ENCODE measurements around the gene PGC. TPM values are rescaled to one million over a fixed set of nuclear protein-coding genes. Genes with fewer than 3 reads are reported as not detected.
A peak's percentile ranks its signal among the peaks of the same experiment; 100 is the strongest.

The PGC gene
- total RNA-seq, 4 donors from 2014 or later, result 1.5 TPM; not detected in 3

- H3K4me3 ChIP-seq, result peak within 1 kb of the TSS; percentile 67 to 91 (median 84)
- intact Hi-C loops (cut with DNase I; ENCODE audit: low total_unique reads), result loop anchor here (5.0 kb wide), 1 partner anchor 267 kb away; no protein-coding TSS in a partner anchor
- TF ChIP-seq POLR2AphosphoS5 (IDR thresholded peaks at IDR 0.05), result peak in 1 of 3 donors; percentile 44
- no peak for TF ChIP-seq CTCF (IDR thresholded peaks at IDR 0.05)
- in situ Hi-C loops (cut with MboI; ENCODE audit: low pct_ligation_motif_present in 1 of 4, low pct_unique_long_range_greater_than_20kb in 1 of 4, low sequenced_read_pairs in 3 of 4), result loop anchor here in 3 of 4 donors (5.0 to 25.0 kb wide), 3 partner anchors 132 to 267 kb away; partner anchors contain the start of genes BYSL (in 1 of the 3) and MED20 (in 1 of the 3)
- no peaks in the 10 kb centered on the region for H3K9me3 ChIP-seq
- no peaks in the 10 kb centered on the region for H3K27me3 ChIP-seq
- WGBS, 2 donors (ENCODE audit: low coverage in 1 of 2), result 3% methylated on average over 23 of the region's 36 CpGs; no CpG with 5 or more reads in 1 of the 2 donors
- H3K4me1 ChIP-seq, result peaks cover 14 to 28% (median 25%) of the 10 kb centered on the region in 4 donors
- DNase-seq, result peak; percentile 59
- H3K27ac ChIP-seq, result peak within 1 kb of the TSS; percentile 88 to 96 (median 92)
- H3K36me3 ChIP-seq, result no peaks in the 10 kb centered on the region
Measured at GRCh38 chr6:41780551-41781365, 33.6 kb upstream of the PGC start, which contains the start of gene PRICKLE4. TSS of gene PRICKLE4 (plus strand) at chr6:41780782. CDS start at chr6:41783474, 2,692 bp downstream.

- intact Hi-C loops (cut with DNase I; ENCODE audit: low total_unique reads) (loop anchor here (5.0 kb wide), 2 partner anchors 263 to 267 kb away; no protein-coding TSS in a partner anchor), in situ Hi-C loops (cut with MboI; ENCODE audit: low pct_ligation_motif_present in 1 of 4, low pct_unique_long_range_greater_than_20kb in 1 of 4, low sequenced_read_pairs in 3 of 4) (loop anchor here in 3 of 4 donors (5.0 to 25.0 kb wide), 3 partner anchors 132 to 267 kb away; partner anchors contain the start of genes BYSL (in 1 of the 3) and MED20 (in 1 of the 3))
- peaks cover 0 to 2% (median 0%) of the 10 kb centered on the region in 4 donors for H3K36me3 ChIP-seq
- peaks cover 13 to 23% (median 20%) of the 10 kb centered on the region in 4 donors for H3K4me1 ChIP-seq
- TF ChIP-seq POLR2AphosphoS5 (IDR thresholded peaks at IDR 0.05) (peak in 2 of 3 donors; percentile 45 to 69), EP300 (IDR thresholded peaks at IDR 0.05; ENCODE audit: low read depth) (no peak), CTCF (IDR thresholded peaks at IDR 0.05) (peak; percentile 83 to 97 (median 88)), POLR2A (IDR thresholded peaks at IDR 0.05) (no peak)
- 1% methylated on average over 14 to 38 of the region's 73 CpGs for WGBS, 2 donors (ENCODE audit: low coverage in 1 of 2)
- H3K27me3 ChIP-seq, result no peaks in the 10 kb centered on the region
- DNase-seq, result peak; percentile 100
- no peaks in the 10 kb centered on the region for H3K9me3 ChIP-seq
- peak within 1 kb of the TSS; percentile 88 to 96 (median 92) for H3K27ac ChIP-seq
- peak within 1 kb of the TSS; percentile 67 to 91 (median 84) for H3K4me3 ChIP-seq
Measured at GRCh38 chr6:41779788-41780550, 32.8 kb upstream of the PGC start, which contains the start of gene FRS3. TSS of gene FRS3 (minus strand) at chr6:41779900. CDS start at chr6:41776987, 2,913 bp downstream.

- Histone ChIP-seq H3K4me1 (peaks cover 13 to 23% (median 20%) of the 10 kb centered on the region in 4 donors), H3K4me3 (peak overlapping the region; percentile 54 to 87 (median 74)), H3K9me3 (no peaks in the 10 kb centered on the region), H3K27me3 (no peaks in the 10 kb centered on the region), H3K27ac (peak overlapping the region; percentile 66 to 95 (median 89)), H3K36me3 (peaks cover 0 to 8% (median 3%) of the 10 kb centered on the region in 4 donors)
- no peak for TF ChIP-seq CTCF (IDR thresholded peaks at IDR 0.05)
- no peak for TF ChIP-seq EP300 (IDR thresholded peaks at IDR 0.05; ENCODE audit: low read depth)
- no peak for TF ChIP-seq POLR2A (IDR thresholded peaks at IDR 0.05)
- TF ChIP-seq POLR2AphosphoS5 (IDR thresholded peaks at IDR 0.05), result no peak
- DNase-seq, result no peak
- intact Hi-C loops (cut with DNase I; ENCODE audit: low total_unique reads) (loop anchor here (5.0 kb wide), 1 partner anchor 262 kb away; no protein-coding TSS in a partner anchor), in situ Hi-C loops (cut with MboI; ENCODE audit: low pct_ligation_motif_present in 1 of 4, low pct_unique_long_range_greater_than_20kb in 1 of 4, low sequenced_read_pairs in 3 of 4) (loop anchor here in 1 of 4 donors (25.0 kb wide), 1 partner anchor 133 kb away; the partner anchor contains the start of genes BYSL and MED20)
- WGBS, 2 donors (ENCODE audit: low coverage in 1 of 2), result 3 to 5% methylated on average over 5 to 14 of the region's 16 CpGs
Measured at GRCh38 chr6:41779336-41779735, 32.1 kb upstream of the PGC start.
